AG04450 (cell line): ENCODE measurements around the gene DTX4. TPM values are rescaled to one million over a fixed set of nuclear protein-coding genes. Genes with fewer than 3 reads are reported as not detected.

ENCODE experiments used
- CTCF ChIA-PET: fragments of 300-600, 350-600 bp; formaldehyde crosslinking; extraction: SDS; loops from one replicate; lab custom pipeline; 2022; ENCODE audit warnings: antibody characterized with exemption, inconsistent platforms; lab: Charles Lee
- POLR2A ChIA-PET: fragments of 350-600 bp; formaldehyde crosslinking; extraction: SDS; loops from one replicate; lab custom pipeline; 2021; ENCODE audit warnings: antibody characterized with exemption, inconsistent platforms; lab: Yijun Ruan, JAX
- DNase-seq: peaks from one replicate; pipeline ENCODE4 v3.0.0-alpha.2; 2011; ENCODE audit warnings: low read depth, low spot score
- H3K27ac ChIP-seq: one replicate; pipeline ENCODE4 v1.5.1; 2012; ENCODE audit warnings: low read depth, low read length, control low read depth
- H3K27me3 ChIP-seq: one replicate; pipeline ENCODE4 v1.6.0; 2012; ENCODE audit warnings: low read length; ENCODE audit not compliant: control insufficient read depth, insufficient read depth
- H3K4me3 ChIP-seq: 2 replicates; pipeline ENCODE4 v1.5.1; 2011; ENCODE audit warnings: mild to moderate bottlenecking, low read depth, low read length, control low read depth
- H3K9me3 ChIP-seq: 2 replicates; pipeline ENCODE4 v1.5.1; 2012; ENCODE audit warnings: low read length; ENCODE audit not compliant: control insufficient read depth, insufficient read depth
- polyA plus RNA-seq: library from polyadenylated mRNA; depleted of rRNA; stranded (reverse); fragments of >200 nt; gene quantifications from 2 replicates; pipeline ENCODE4 v1.2.3, GENCODE V29; 2011
- TF ChIP-seq, protein P1 (sequence below): IDR thresholded peaks from 2 replicates; pipeline ENCODE4 v1.5.1; 2011; ENCODE audit warnings: low read depth, low read length, control low read depth, inconsistent platforms

Gene DTX4
- polyA plus RNA-seq, 1 experiment: 1.4 TPM

DNA sequence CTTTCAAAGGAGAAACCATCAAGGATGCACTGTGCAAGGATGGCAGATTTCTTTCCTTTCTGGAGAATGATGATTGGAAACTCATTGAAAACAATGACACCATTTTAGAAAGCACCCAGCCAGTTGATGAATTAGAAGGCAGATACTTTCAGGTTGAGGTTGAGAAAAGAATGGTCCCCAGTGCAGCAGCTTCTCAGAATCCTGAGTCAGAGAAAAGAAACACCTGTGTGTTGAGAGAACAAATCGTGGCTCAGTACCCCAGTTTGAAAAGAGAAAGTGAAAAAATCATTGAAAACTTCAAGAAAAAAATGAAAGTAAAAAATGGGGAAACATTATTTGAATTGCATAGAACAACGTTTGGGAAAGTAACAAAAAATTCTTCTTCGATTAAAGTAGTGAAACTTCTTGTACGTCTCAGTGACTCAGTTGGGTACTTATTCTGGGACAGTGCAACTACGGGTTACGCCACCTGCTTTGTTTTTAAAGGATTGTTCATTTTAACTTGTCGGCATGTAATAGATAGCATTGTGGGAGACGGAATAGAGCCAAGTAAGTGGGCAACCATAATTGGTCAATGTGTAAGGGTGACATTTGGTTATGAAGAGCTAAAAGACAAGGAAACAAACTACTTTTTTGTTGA lies 19.5 kb upstream of the DTX4 start:
- no peak for DNase-seq
- no peaks in the 10 kb centered on the region for H3K9me3 ChIP-seq
- H3K27ac ChIP-seq: no peak overlapping the region
- H3K4me3 ChIP-seq: no peak overlapping the region
- TF ChIP-seq, protein P1, sequence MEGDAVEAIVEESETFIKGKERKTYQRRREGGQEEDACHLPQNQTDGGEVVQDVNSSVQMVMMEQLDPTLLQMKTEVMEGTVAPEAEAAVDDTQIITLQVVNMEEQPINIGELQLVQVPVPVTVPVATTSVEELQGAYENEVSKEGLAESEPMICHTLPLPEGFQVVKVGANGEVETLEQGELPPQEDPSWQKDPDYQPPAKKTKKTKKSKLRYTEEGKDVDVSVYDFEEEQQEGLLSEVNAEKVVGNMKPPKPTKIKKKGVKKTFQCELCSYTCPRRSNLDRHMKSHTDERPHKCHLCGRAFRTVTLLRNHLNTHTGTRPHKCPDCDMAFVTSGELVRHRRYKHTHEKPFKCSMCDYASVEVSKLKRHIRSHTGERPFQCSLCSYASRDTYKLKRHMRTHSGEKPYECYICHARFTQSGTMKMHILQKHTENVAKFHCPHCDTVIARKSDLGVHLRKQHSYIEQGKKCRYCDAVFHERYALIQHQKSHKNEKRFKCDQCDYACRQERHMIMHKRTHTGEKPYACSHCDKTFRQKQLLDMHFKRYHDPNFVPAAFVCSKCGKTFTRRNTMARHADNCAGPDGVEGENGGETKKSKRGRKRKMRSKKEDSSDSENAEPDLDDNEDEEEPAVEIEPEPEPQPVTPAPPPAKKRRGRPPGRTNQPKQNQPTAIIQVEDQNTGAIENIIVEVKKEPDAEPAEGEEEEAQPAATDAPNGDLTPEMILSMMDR: no peak
- CTCF ChIA-PET: interaction anchor here (0.6 to 1.5 kb wide), 5 partner anchors 16 to 576 kb away, joined by 3 to 4 read pairs (median 3); no protein-coding TSS in a partner anchor
- no peaks in the 10 kb centered on the region for H3K27me3 ChIP-seq
- POLR2A ChIA-PET: no interaction called here

DNA sequence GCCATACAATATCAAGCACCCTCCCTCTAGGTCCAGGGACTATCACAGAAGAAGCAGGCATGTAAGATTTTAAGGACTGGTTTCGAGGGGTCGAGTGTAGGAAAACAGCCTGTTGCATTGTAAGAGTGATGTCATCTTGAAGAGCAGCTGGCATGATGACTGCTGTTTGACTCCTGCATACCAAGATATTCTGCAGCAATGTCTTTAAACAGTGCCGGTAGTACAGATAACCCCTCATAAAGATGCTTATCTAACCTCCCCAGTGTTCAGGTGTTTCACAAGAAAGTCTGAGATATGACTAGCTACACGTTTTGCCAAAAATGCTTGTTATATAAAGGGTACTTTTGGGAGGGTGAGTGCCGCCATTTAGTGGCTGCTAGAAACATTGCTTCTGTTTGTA lies 17.3 kb upstream of the DTX4 start:
- no peaks in the 10 kb centered on the region for H3K27me3 ChIP-seq
- ChIA-PET CTCF (interaction anchor here (1.1 to 5.9 kb wide), 5 partner anchors 12 to 101 kb away, joined by 4 to 65 read pairs (median 4); partner anchors contain the start of genes DTX4 and FAM111A), POLR2A (no interaction called here)
- H3K9me3 ChIP-seq: no peaks in the 10 kb centered on the region
- no peak for DNase-seq
- H3K27ac ChIP-seq: no peak overlapping the region
- H3K4me3 ChIP-seq: no peak overlapping the region
- TF ChIP-seq, protein P1: no peak

DNA sequence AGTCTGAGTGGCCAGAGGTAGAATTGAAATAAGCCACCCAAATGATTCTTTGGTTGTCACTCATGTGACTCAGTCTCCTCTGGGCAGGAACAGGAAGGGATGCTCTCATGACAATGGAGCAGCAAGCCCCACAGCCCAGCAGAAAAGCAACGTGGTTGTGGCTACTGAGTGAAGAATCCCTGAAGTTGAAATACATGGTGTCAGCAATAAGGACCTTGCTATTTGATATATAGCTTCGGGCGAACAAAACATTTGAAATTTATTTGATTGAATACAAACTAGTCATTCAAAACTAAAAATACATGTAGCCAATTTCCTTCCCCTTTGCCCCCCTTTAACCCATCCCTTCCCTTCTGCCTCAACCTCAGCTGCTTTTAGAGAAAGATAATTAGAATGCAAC lies 14.5 kb upstream of the DTX4 start:
- CTCF ChIA-PET: interaction anchor here (0.9 to 5.9 kb wide), 22 partner anchors 9 to 272 kb away, joined by 3 to 143 read pairs (median 9); partner anchors contain the start of genes DTX4, FAM111A and FAM111B
- TF ChIP-seq, protein P1: no peak
- H3K9me3 ChIP-seq: no peaks in the 10 kb centered on the region
- POLR2A ChIA-PET: no interaction called here
- no peak overlapping the region for H3K27ac ChIP-seq
- no peak overlapping the region for H3K4me3 ChIP-seq
- H3K27me3 ChIP-seq: peaks cover 8% of the 10 kb centered on the region
- no peak for DNase-seq

DNA sequence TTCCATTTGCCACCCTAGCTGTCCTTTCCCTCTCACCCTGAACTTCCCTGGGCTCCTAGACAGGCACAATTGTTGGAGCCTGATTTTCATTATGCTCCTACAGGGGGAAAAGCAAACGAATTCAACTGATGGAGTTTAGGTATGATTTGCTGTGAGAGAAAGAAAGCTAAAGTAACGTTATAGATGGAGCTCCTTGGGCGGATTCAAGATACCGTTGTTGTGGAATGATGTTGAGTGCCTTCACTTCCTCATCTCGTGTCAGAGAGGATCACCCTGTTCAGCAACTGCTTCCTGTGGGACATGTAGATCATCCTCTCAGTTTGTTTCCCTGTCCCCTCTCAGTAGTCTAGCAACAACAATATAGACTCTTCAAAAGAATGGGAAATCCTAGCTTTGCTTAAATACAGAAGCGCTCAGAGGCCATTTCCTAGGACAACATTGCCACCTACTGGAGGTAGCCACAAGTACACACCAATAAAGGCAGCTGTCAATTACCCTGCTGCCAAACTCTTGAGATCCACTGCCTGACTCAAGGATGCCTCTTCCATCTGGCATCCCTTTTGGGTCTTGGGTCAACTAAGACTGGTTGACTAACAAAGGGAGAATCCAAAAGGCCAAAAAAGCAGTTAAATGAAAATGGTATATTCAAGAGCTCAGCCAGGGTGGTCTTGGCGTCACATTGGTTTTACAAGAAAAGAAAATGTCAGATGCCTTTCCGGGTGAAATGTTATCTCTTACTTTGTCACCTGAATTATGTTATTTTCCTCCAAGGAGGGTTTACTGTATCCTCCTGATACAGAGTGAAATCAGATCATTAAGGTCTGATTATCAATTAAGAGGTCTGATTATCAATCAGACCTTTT lies 13.5 kb upstream of the DTX4 start:
- CTCF ChIA-PET: interaction anchor here (0.6 to 5.9 kb wide), 63 partner anchors 8 to 1321 kb away, joined by 3 to 143 read pairs (median 4); partner anchors contain the start of genes DTX4, FAM111A and FAM111B
- Histone ChIP-seq H3K4me3 (no peak overlapping the region), H3K9me3 (no peaks in the 10 kb centered on the region), H3K27ac (no peak overlapping the region), H3K27me3 (peaks cover 8% of the 10 kb centered on the region)
- POLR2A ChIA-PET: interaction anchor here (1.3 to 1.5 kb wide), 3 partner anchors 14 to 52 kb away, joined by 3 to 8 read pairs (median 4); partner anchors contain the start of genes FAM111A and FAM111B
- TF ChIP-seq, protein P1: peak; percentile 85
- peak; percentile 37 for DNase-seq
